PC-9 (cell line): Measurements from ENCODE around the gene PLA2G2D. TPM values are rescaled to one million over a fixed set of nuclear protein-coding genes. Genes with fewer than 3 reads are reported as not detected.

Source experiments
- BruUV-seq: library from RNA; stranded (reverse); fragments of 400-500 nt; replicated peaks from 2 replicates; lab custom pipeline; 2021; lab: Mats Ljungman, UMichigan
- CTCF ChIA-PET: fragments of 300-600 bp; sonication (Branson Sonifier 250); formaldehyde crosslinking; loops from one replicate; lab custom pipeline; 2022; ENCODE audit warnings: antibody characterized with exemption; lab: Charles Lee
- POLR2A ChIA-PET: fragments of 300-600 bp; sonication (Branson Sonifier 250); formaldehyde crosslinking; loops from one replicate; lab custom pipeline; 2022; ENCODE audit warnings: antibody characterized with exemption; ENCODE audit not compliant: unreplicated experiment; lab: Charles Lee
- DNase-seq, 2 experiments: peaks; one replicate each; pipeline versions ENCODE4 v3.0.0 to v3.0.0-alpha.2; 2015 to 2022; ENCODE audit warnings: mixed read lengths in 1 of 2
- H2AFZ ChIP-seq: fragments of 200-600 bp; sonication (generic); 2 replicates; pipeline ENCODE4 v1.8.1; 2017; ENCODE audit warnings: antibody characterized with exemption
- H3F3A ChIP-seq: fragments of 200-600 bp; sonication (generic); 2 replicates; pipeline ENCODE4 v1.8.1; 2017; ENCODE audit warnings: antibody characterized with exemption, mild to moderate bottlenecking, low read depth; ENCODE audit not compliant: insufficient read depth
- H3K27ac ChIP-seq: fragments of 200-600 bp; sonication (generic); 2 replicates; pipeline ENCODE4 v1.6.1; 2016; ENCODE audit warnings: mixed run types
- H3K27me3 ChIP-seq: fragments of 200-600 bp; sonication (generic); 2 replicates; pipeline ENCODE4 v1.6.1; 2016; ENCODE audit warnings: low read depth, mixed run types; ENCODE audit not compliant: insufficient read depth
- H3K36me3 ChIP-seq: fragments of 200-600 bp; sonication (generic); 2 replicates; pipeline ENCODE4 v1.6.1; 2016; ENCODE audit warnings: low read depth, mixed run types
- H3K4me1 ChIP-seq: fragments of 200-600 bp; sonication (generic); replicated peaks from 2 replicates; pipeline ENCODE4 v1.6.1; 2016; ENCODE audit warnings: mixed run types; ENCODE audit not compliant: insufficient read depth
- H3K4me2 ChIP-seq: fragments of 200-600 bp; sonication (generic); 2 replicates; pipeline ENCODE4 v1.6.1; 2017; ENCODE audit warnings: mixed run types
- H3K4me3 ChIP-seq: fragments of 200-600 bp; sonication (generic); 2 replicates; pipeline ENCODE4 v1.6.1; 2016; ENCODE audit warnings: mixed run types
- H3K79me2 ChIP-seq: fragments of 200-600 bp; sonication (generic); 2 replicates; pipeline ENCODE4 v1.6.1; 2017; ENCODE audit warnings: low read depth, mixed run types
- H3K9me2 ChIP-seq: fragments of 200-600 bp; sonication (generic); 2 replicates; pipeline ENCODE4 v1.8.1; 2017; ENCODE audit warnings: mild to moderate bottlenecking; ENCODE audit not compliant: insufficient read depth
- H3K9me3 ChIP-seq: fragments of 200-600 bp; sonication (generic); 2 replicates; pipeline ENCODE4 v1.8.1; 2016; ENCODE audit warnings: low read depth; ENCODE audit not compliant: insufficient read depth
- H4K20me1 ChIP-seq: fragments of 200-600 bp; sonication (generic); 2 replicates; pipeline ENCODE4 v1.8.1; 2017; ENCODE audit not compliant: insufficient read depth
- EZH2 ChIP-seq: fragments of 200-600 bp; sonication (generic); IDR thresholded peaks from 2 replicates; pipeline ENCODE4 v1.8.0; 2017; ENCODE audit warnings: antibody characterized with exemption, low read depth
- intact Hi-C: fragments of 100-400 bp; cut with micrococcal nuclease; formaldehyde crosslinking; loops from one replicate; pipeline ENCODE4 v1.10.0; 2022; ENCODE audit not compliant: unreplicated experiment
- total RNA-seq: library from RNA; stranded (reverse); gene quantifications from 2 replicates; pipeline ENCODE4 v1.2.3, GENCODE V29; 2021
- TF ChIP-seq, protein P1 (sequence below): fragments of 200-600 bp; sonication (generic); conservative IDR thresholded peaks from 2 replicates; pipeline ENCODE4 v1.6.1; 2017; ENCODE audit warnings: mixed run types, antibody characterized with exemption, mild to moderate bottlenecking, moderate library complexity

Gene PLA2G2D
- total RNA-seq, 1 experiment from 2014 or later = not detected

DNA sequence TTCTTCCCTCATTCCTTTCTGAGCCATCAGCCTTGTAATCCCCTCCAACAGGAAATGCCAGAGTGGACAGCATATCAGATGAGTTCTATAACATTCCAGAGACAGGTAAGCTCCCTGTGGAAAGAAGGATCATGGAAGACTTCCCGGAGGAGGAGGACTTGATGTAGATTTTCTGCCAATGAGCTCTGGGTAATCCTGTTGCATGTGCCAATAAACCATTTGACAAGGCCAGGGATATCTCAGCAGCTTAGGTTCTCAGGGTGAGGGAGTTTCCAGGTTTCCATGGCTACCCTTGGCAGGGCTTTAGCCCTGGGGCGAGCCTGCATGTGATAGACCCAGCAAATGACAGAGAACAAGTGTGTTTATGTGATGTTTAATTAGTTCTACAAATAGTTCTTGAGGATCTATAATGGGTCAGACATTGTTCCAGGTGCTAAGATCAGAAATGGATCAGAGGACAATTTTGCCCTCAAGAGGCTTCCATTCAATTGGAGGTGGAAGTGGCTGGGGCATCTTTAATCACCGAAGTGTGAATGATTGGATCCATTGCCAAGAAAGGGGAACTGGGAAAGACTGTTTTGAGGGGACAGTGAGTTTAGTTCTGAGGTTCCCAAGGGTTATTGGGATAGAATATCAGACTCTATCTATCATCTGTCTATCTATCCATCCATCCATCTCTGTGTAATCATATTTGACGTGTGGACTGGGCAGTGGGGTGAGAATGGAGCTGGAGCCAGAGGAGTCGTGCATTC lies 42.5 kb downstream of the PLA2G2D start:
- Histone ChIP-seq H3K27me3 (no peaks in the 10 kb centered on the region), H3K4me3 (no peak overlapping the region), H3K4me2 (no peak overlapping the region), H3K9me2 (no peaks in the 10 kb centered on the region), H3K27ac (no peak overlapping the region), H2AFZ (no peak overlapping the region), H4K20me1 (no peaks in the 10 kb centered on the region), H3K36me3 (no peaks in the 10 kb centered on the region), H3K9me3 (no peaks in the 10 kb centered on the region), H3K4me1 (no peaks in the 10 kb centered on the region), H3K79me2 (no peaks in the 10 kb centered on the region), H3F3A (no peaks in the 10 kb centered on the region)
- POLR2A ChIA-PET = no interaction called here
- no peak for DNase-seq
- TF ChIP-seq, protein P1, sequence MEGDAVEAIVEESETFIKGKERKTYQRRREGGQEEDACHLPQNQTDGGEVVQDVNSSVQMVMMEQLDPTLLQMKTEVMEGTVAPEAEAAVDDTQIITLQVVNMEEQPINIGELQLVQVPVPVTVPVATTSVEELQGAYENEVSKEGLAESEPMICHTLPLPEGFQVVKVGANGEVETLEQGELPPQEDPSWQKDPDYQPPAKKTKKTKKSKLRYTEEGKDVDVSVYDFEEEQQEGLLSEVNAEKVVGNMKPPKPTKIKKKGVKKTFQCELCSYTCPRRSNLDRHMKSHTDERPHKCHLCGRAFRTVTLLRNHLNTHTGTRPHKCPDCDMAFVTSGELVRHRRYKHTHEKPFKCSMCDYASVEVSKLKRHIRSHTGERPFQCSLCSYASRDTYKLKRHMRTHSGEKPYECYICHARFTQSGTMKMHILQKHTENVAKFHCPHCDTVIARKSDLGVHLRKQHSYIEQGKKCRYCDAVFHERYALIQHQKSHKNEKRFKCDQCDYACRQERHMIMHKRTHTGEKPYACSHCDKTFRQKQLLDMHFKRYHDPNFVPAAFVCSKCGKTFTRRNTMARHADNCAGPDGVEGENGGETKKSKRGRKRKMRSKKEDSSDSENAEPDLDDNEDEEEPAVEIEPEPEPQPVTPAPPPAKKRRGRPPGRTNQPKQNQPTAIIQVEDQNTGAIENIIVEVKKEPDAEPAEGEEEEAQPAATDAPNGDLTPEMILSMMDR = no peak
- TF ChIP-seq EZH2 = no peak
- BruUV-seq = no TSS peak
- intact Hi-C loops = no loop called here
- CTCF ChIA-PET = no interaction called here

DNA sequence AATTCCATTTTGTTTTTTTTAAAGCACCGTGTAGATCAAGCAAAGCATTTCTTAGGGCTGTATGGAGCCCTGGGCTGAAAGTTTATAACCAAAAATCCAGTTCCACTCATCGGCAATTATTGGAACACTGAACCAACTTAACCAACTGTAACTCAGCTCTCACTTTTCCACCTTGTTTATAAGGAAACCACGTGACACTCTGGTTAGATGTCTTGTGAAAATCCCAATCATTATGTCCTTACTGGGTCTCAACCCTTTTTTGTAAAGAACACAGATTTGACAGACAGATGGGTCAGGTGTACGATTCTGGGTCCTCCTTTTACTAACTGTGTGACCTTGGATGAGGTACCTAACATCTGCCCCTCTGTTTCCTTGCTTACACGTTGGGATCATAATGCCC lies 43.1 kb downstream of the PLA2G2D start:
- no TSS peak for BruUV-seq
- no peak overlapping the region for H3K27ac ChIP-seq

DNA sequence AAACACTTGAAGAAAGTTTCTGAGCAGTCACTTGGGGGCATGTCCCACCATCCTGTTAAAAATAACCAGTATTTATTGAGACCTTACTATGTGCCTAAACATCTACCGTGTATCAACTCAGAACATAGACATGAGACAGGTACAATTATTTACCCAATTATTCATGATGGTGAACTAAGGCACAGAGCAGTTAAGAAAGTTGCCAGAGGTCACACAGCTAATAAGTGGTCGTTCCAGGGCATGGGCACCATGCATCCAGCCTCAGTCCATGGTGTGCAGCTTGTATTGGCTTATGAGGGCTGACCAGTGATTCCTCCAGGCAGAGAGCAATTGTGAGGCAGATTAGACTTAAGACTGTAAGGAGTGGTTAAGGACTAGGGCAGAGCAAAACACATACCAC lies 44.0 kb downstream of the PLA2G2D start:
- no peaks in the 10 kb centered on the region for H3K9me2 ChIP-seq
- no TSS peak for BruUV-seq
- CTCF ChIA-PET = interaction anchor here (0.6 kb wide), 1 partner anchor 642 kb away, joined by 3 read pairs; the partner anchor contains the start of gene KIF17
- H3K4me3 ChIP-seq = no peak overlapping the region
- POLR2A ChIA-PET = no interaction called here
- no peak for DNase-seq
- H3F3A ChIP-seq = no peaks in the 10 kb centered on the region
- no peaks in the 10 kb centered on the region for H3K27me3 ChIP-seq
- no peak for TF ChIP-seq EZH2
- TF ChIP-seq, protein P1 = no peak
- intact Hi-C loops = no loop called here
- H2AFZ ChIP-seq = no peak overlapping the region
- H3K36me3 ChIP-seq = no peaks in the 10 kb centered on the region
- H3K27ac ChIP-seq = no peak overlapping the region
- H3K4me1 ChIP-seq = no peaks in the 10 kb centered on the region
- H3K4me2 ChIP-seq = no peak overlapping the region
- no peaks in the 10 kb centered on the region for H3K79me2 ChIP-seq
- H4K20me1 ChIP-seq = no peaks in the 10 kb centered on the region
- H3K9me3 ChIP-seq = no peaks in the 10 kb centered on the region

More for the DNA sequence above, 43.1 kb downstream of the PLA2G2D start:
- Histone ChIP-seq H3K4me1 (no peaks in the 10 kb centered on the region), H4K20me1 (no peaks in the 10 kb centered on the region), H3K9me2 (no peaks in the 10 kb centered on the region), H3K9me3 (no peaks in the 10 kb centered on the region), H3K4me2 (no peak overlapping the region), H3K4me3 (no peak overlapping the region), H3F3A (no peaks in the 10 kb centered on the region), H2AFZ (no peak overlapping the region), H3K27me3 (no peaks in the 10 kb centered on the region), H3K36me3 (no peaks in the 10 kb centered on the region), H3K79me2 (no peaks in the 10 kb centered on the region)
- intact Hi-C loops = no loop called here
- ChIA-PET POLR2A (no interaction called here), CTCF (interaction anchor here (0.6 kb wide), 1 partner anchor 641 kb away, joined by 3 read pairs; the partner anchor contains the start of gene KIF17)
- TF ChIP-seq EZH2 = no peak
- TF ChIP-seq, protein P1 = no peak
- DNase-seq = no peak
